Stimulated activated CD4-positive, alpha-beta T cell treated with anti-CD3 and anti-CD28 coated beads, TNF-alpha, amount 100 ng/mL, for 1 hour (primary cell): Measurements from ENCODE around the gene ATP23.

Experiments
- DNase-seq, 3 donors: peaks; one replicate each; pipeline ENCODE4 v3.0.0-alpha.2; 2020; ENCODE audit warnings: low read depth in 3 of 3, low spot score in 1 of 3

ATP23 gene

DNA sequence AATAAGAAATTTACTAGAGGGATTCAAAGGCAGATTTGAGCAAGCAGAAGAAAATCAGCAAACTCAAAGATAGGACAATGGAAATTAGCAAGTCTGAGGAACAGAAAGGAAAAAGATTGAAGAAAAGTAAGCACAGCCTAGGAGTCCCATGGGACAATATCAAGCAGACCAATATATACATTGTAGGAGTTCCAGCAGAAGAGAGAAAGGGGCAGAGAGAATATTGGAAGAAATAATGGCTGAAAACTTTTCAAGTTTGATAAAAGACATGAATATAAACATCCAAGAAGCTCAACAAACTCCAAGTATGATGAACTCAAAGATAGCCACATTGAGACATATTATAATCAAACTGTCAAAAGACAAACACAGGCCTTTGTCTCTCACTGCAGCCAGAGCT is 25.2 kb downstream of the ATP23 start:
- no peak for DNase-seq

DNA sequence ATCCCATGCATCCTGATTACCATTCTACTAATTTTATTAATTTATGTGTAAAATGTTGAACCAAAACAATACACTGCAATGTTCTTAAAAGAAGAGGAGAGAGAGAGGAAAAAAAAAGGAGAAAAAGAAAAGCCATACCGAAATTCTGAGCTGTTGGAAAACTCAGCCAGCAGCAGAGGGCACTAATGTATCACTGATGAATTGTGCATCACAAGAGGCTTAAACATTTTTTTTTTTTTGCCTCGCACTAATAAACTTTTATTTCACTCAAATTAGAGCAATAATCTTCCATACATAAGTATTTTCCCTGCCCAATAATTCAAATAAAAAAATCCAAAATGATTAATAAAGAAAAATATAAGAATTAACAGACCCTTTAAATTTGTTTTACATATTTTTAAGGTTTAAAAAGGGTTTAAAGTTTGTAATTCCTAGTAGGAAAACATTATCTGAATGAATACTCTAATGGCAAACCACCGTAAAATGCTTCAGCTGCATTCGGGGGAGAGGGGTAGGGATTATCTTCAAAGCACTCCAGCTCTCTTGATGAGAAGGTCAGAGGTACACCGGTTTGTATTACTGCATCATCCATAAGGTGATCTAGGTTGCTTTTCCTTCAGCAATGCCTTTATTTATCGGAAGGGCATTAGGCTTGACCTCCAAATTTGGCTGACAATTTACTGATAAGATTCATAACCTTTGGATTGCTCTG is 41.9 kb downstream of the ATP23 start:
- no peak for DNase-seq

DNA sequence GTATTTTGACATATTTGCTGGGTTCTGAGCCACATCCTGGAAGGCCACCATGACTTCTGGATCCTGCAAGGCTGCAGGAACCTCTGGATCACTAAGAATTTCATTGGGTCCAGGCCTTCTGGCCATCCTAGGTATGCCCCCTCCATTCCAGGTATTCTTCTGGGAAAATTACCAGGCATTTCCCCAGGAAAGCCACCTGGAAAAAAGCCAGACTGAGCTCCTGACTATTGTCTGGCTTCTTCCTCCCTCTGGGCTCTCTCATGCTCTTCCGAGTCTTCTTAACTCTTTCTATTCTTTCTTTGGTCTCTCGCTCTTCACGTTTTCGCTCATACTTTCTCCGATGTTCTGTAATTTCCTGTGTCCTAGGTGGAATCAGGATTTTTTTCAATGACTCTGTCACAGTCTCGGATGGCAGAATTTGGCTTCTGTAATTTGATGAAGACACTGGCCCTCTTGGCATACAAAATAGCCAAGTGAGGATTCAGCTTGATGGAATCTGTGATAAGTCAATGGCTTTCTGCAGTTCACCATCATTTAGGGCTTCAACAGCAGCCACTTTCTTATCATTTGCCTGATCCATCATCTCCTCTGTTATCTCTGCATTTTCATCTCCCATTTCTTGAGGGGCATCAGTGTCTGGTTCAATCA is 42.6 kb downstream of the ATP23 start:
- no peak for DNase-seq

DNA sequence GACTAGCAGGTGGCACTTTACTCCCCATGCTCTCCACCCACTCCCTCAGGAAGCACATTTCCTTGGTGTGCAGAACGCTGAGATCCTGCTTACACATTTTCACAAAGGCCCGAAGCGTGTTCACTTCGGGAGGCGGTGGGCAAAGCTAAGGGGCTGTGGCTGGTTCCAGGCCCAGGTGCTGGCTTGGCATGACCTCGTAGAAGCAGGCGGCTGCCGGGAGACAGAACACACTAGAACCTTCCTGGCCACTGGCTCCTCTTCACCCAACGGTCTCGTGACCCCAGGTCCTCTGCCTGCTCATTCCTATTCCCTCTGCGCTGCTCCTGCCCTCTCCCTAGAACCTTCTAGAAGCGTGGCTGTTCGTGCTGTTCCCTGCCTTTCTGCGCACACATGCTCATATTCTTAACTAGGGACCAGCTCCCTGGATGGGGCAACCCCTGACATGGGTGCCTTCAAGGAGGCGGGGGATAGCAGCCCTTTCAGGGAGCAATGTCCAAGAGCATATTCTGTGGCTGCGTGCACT is 43.3 kb downstream of the ATP23 start:
- no peak for DNase-seq

DNA sequence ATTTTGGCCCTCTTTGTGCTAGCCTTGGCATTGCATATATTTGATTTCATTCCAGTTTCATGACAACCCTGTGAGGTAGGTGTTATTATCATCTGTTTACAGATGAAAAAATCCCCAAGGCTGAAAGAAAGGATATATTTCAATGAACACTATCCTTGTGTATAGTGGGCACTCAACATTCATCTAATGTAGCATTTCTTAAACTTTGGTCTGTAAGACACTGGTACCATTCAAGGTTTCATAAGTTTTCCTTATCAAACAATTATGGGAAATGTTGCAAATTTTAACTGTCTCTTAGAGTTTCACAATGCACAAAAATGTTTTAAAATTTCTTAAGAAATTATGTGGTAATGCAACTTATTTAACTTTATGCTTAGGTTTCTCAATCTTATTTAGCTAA is 44.3 kb downstream of the ATP23 start:
- DNase-seq: no peak

DNA sequence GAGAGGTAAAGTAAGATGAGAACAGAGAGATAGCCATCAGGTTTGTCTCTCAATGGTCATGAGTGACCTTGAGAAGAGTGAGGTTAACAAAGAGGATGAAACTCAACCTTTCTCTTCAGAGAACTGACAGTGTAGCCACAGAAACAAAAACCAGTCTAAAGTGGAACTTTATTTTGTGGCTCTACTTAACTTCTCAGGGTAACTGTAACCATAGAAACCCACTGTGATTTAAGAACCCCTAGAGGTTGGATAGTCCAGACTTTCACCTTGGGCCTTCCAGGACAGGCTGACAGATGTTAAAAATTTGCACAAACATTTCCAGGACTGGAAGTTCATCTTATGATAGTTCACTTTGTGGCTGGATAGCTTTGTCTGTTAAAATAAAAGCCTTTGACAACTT is 48.5 kb downstream of the ATP23 start:
- DNase-seq: no peak

DNA sequence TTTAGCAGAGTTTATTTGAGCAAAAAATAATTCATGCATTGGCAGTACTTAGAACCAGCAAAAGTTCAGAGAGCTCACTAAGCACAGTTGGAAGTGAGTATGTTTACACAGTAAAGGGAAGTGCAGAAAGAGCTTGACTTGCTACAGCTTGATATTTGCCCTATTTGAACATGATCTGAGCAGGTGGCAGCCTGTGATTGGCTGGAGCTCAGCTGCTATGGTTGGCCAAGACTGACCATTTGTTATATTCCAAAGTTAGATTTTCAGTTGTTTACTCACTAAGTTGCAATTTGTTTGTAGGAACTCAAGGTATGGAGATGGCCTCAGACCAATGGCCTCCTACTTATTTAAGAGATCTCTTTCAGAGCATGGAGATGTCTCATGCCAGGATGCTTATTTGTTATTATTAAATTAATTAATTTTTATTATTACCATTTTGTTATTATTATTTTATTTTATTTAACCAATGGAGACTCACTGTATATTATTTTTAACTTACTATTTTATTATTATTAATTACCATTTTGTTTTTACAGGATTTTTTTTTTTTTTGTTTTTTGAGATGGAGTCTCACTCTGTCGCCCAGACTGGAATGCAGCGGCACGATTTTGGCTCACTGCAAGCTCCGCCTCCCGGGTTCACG is 49.0 kb downstream of the ATP23 start:
- no peak for DNase-seq

DNA sequence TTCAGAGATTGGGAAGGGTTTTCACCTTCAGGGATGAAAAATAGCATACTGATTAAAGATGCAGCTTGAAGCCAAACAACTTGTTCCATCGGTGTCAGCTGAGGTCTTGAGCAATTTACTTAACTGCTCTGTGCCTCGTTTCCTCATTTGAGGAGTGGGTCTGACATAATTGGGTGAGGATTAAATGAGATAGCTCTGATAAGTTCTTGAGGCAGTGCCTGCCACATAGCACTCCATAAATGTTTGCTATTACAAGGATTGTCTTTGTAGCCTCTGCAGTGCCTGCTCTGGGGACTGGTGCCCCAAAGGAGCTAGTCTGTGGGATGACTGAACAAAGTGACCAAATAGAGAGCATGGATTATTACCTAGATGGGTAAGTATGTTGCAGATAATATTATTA is 50.6 kb downstream of the ATP23 start:
- DNase-seq: no peak

DNA sequence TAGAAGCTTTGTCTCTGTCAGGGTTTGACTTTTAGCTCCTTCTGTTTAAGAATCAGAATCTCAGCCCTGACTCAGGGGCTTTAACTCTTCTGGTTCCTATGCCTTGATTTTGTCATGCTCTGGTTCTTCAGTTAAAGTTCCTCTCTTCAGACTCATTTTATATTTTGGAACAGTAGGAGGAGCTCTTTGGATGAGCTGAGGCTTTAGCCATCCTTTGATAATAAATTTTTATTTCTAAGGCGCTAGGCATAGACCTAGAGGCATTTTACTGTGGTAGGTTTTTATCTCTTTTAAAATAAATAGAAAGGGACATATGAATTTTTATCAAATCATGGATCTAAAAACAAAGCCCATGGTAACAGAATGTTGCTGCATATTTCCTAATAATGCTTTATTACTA is 51.7 kb downstream of the ATP23 start:
- DNase-seq: no peak

DNA sequence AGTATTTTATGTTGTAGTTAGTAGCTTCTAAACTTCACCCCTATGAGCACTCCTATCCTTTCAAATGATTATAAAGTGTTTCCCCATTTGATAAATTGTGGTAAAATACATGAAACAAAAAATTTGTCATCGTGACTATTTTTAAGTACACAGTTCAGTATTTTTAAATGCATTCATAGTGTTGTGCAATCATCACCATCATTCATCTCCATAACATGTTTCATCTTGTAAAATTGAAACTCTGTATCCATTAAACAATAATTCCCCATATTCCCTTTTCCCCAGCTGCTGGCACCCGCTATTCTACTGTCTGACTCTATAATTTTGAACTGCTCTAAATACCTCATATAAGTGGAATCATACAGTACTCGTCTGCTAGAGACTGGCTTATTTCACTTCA is 52.5 kb downstream of the ATP23 start:
- no peak for DNase-seq

DNA sequence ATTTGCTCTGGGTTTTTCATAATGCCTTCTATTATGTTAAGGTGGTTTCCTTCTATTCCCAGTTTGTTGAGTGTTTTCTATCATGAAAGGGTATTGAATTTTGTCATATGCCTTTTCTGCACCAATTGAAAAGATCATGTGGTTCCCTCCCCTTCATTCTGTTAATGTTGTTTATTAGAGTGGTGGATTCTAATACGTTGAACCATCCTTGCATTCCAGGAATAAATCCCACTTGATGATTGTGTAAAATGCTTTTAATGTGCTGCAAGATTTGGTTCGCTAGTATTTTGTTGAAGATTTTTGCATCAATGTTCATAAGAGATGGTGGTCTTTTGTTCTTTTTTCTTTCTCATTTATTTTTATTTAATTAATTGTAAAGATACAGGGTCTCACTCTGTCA is 55.2 kb downstream of the ATP23 start:
- DNase-seq: no peak

DNA sequence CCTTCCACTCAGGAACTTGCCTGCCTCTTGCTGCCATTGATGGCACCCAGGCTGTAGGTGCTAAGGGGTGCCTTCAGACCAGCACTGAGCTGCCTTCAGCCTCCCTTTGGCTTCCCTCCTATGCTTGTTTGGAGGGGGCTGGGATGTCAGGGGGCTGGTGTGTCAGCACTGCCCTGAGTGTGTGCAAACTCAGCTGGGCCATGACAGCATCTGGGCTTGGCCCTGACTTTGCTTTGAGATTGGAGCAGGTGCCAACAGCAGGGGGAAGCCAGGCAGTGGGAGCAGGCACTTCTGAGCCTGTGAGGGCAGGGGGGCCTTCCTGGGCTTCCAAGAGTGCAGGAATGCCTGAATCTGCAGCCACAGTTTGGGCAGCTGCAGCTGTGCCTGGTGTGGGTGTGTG is 56.9 kb downstream of the ATP23 start:
- no peak for DNase-seq

DNA sequence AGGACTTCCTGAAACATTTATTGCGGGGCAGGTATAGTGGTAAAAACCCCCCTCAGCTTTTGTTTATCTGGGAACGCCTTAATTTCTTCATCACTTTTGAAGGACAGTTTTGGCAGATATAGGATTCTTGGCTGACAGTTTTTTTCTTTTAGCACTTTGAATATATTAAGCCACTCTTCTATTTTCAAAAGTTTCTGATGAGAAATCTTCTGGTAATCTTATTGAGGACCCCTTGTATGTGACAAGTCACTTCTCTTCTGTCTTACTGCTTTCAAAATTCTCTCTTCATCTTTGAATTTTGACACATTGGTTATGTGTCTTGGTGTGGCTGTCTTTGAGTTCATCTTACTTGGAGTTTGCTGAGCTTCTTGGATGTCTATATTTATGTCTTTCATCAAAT is 59.1 kb downstream of the ATP23 start:
- DNase-seq: no peak

DNA sequence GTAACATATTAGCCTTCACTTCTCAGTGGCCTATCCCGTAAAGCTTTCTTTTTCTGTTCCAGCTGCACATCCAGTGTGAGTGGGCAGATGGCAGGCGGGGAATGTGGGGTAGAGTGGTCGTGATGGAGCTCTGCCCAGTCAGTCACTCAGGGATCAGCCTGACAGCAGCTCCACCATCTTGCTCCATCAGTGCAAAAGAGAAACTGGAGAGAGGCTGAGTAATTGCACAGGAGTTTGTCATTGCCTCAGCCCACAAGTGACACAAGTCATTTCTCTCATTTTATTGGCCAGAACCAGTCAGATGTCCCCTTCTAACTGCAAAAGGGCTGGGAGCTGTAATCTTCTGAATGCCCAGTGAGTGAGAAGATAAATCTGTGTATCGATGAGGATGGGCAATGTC is 66.5 kb downstream of the ATP23 start:
- no peak for DNase-seq

DNA sequence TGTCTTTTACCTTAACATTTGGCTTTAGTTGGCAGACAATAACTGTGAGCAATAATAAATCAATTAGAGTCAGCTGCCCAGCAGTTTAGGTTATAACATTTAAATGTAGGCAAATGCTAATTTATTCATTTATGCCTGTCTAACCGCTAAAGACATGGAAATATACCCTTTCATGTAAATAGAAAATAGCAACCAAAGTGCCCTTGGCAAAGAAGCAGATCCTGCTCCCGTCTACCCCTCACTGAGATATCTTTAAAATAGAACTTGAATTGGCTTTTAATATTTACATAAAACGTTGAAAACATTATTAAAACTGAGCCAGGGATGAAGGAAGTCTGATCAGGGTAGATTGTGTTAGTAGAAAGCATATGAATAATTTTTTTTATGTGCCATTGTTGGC is 67.3 kb downstream of the ATP23 start:
- DNase-seq: no peak
